ENCODE measurements around the gene KPNA1. TPM values are rescaled to one million over a fixed set of nuclear protein-coding genes. Genes with fewer than 3 reads are reported as not detected.
A peak's percentile ranks its signal among the peaks of the same experiment; 100 is the strongest.

The KPNA1 gene
- total RNA-seq, 2 donors from 2014 or later, result 90.5 to 93.4 TPM

- no peak for TF ChIP-seq CTCF (conservative IDR thresholded peaks at IDR 0.05)
- H3K27me3 Mint-ChIP-seq (ENCODE audit: insufficient read depth), result peaks cover 1% of the 10 kb centered on the region
- Histone ChIP-seq H3K27ac (ENCODE audit: low read depth, low read length) (no peak overlapping the region), H3K36me3 (ENCODE audit: control insufficient read depth, insufficient read depth, low read length) (no peaks in the 10 kb centered on the region), H3K27me3 (ENCODE audit: control insufficient read depth, insufficient read depth, low read length, poor library complexity, severe bottlenecking) (no peaks in the 10 kb centered on the region), H3K4me1 (ENCODE audit: control insufficient read depth, insufficient read depth, low read length) (no peaks in the 10 kb centered on the region), H3K9me3 (ENCODE audit: control insufficient read depth, low read length) (no peaks in the 10 kb centered on the region), H3K4me3 (ENCODE audit: low read length) (no peak overlapping the region), H3K9ac (ENCODE audit: extremely low read depth, low read length, poor library complexity, severe bottlenecking) (no peak overlapping the region)
- H3K9me3 Mint-ChIP-seq, result no peaks in the 10 kb centered on the region
- 95 to 100% methylated on average over 1 to 3 of the region's 3 CpGs for WGBS, 2 experiments (ENCODE audit: insufficient coverage in 1 of 2, insufficient read length in 1 of 2)
- no peak overlapping the region for H3K27ac Mint-ChIP-seq
- DNase-seq, result no peak
- no peaks in the 10 kb centered on the region for H3K36me3 Mint-ChIP-seq (ENCODE audit: low read depth)
- no peak overlapping the region for H3K4me3 Mint-ChIP-seq
- peaks cover 26% of the 10 kb centered on the region for H3K4me1 Mint-ChIP-seq
Observed at GRCh38 chr3:122515870-122516269, 1.1 kb upstream of the KPNA1 start.

- Histone ChIP-seq H3K36me3 (ENCODE audit: control insufficient read depth, insufficient read depth, low read length) (no peaks in the 10 kb centered on the region), H3K9me3 (ENCODE audit: control insufficient read depth, low read length) (no peaks in the 10 kb centered on the region), H3K4me1 (ENCODE audit: control insufficient read depth, insufficient read depth, low read length) (no peaks in the 10 kb centered on the region), H3K27me3 (ENCODE audit: control insufficient read depth, insufficient read depth, low read length, poor library complexity, severe bottlenecking) (no peaks in the 10 kb centered on the region), H3K4me3 (ENCODE audit: low read length) (peak overlapping the region; percentile 91), H3K27ac (ENCODE audit: low read depth, low read length) (no peak overlapping the region), H3K9ac (ENCODE audit: extremely low read depth, low read length, poor library complexity, severe bottlenecking) (peak overlapping the region; percentile 87)
- no peak for TF ChIP-seq CTCF (conservative IDR thresholded peaks at IDR 0.05)
- DNase-seq, result no peak
- WGBS, 2 experiments (ENCODE audit: insufficient coverage in 1 of 2, insufficient read length in 1 of 2), result 51 to 75% methylated on average over 13 to 19 of the region's 19 CpGs
- peaks cover 1% of the 10 kb centered on the region for H3K27me3 Mint-ChIP-seq (ENCODE audit: insufficient read depth)
- H3K36me3 Mint-ChIP-seq (ENCODE audit: low read depth), result peaks cover 1% of the 10 kb centered on the region
- peak overlapping the region; percentile 83 for H3K4me3 Mint-ChIP-seq
- peaks cover 34% of the 10 kb centered on the region for H3K4me1 Mint-ChIP-seq
- peak overlapping the region; percentile 84 for H3K27ac Mint-ChIP-seq
- H3K9me3 Mint-ChIP-seq, result no peaks in the 10 kb centered on the region
Observed at GRCh38 chr3:122515020-122515468, 305 bp upstream of the KPNA1 start.

- peak overlapping the region; percentile 91 for H3K4me3 ChIP-seq (ENCODE audit: low read length)
- peaks cover 2% of the 10 kb centered on the region for H3K36me3 Mint-ChIP-seq (ENCODE audit: low read depth)
- no peaks in the 10 kb centered on the region for H3K9me3 ChIP-seq (ENCODE audit: control insufficient read depth, low read length)
- TF ChIP-seq CTCF (conservative IDR thresholded peaks at IDR 0.05), result no peak
- H3K9me3 Mint-ChIP-seq, result no peaks in the 10 kb centered on the region
- H3K27ac ChIP-seq (ENCODE audit: low read depth, low read length), result peak overlapping the region; percentile 94
- peak overlapping the region; percentile 83 for H3K4me3 Mint-ChIP-seq
- no peaks in the 10 kb centered on the region for H3K4me1 ChIP-seq (ENCODE audit: control insufficient read depth, insufficient read depth, low read length)
- peak overlapping the region; percentile 87 for H3K9ac ChIP-seq (ENCODE audit: extremely low read depth, low read length, poor library complexity, severe bottlenecking)
- H3K27me3 Mint-ChIP-seq (ENCODE audit: insufficient read depth), result peaks cover 1% of the 10 kb centered on the region
- no peak for DNase-seq
- no peaks in the 10 kb centered on the region for H3K36me3 ChIP-seq (ENCODE audit: control insufficient read depth, insufficient read depth, low read length)
- H3K27ac Mint-ChIP-seq, result peak overlapping the region; percentile 92
- peaks cover 45% of the 10 kb centered on the region for H3K4me1 Mint-ChIP-seq
- 12 to 17% methylated on average over 5 to 19 of the region's 19 CpGs for WGBS, 2 experiments (ENCODE audit: insufficient coverage in 1 of 2, insufficient read length in 1 of 2)
- H3K27me3 ChIP-seq (ENCODE audit: control insufficient read depth, insufficient read depth, low read length, poor library complexity, severe bottlenecking), result no peaks in the 10 kb centered on the region
Observed at GRCh38 chr3:122513386-122514122, 1.2 kb downstream of the KPNA1 start.
